Neural progenitor cell (in vitro differentiated cells): ENCODE measurements around the gene TRIAP1. TPM values are rescaled to one million over a fixed set of nuclear protein-coding genes. Genes with fewer than 3 reads are reported as not detected.

Source experiments
- DNase-seq: peaks from one replicate; pipeline ENCODE4 v3.0.0-alpha.2; 2016; ENCODE audit warnings: low spot score
- H2AFZ ChIP-seq: fragments of 200-600 bp; sonication (generic); replicated peaks from 2 replicates; pipeline ENCODE4 v1.6.1; 2016; ENCODE audit warnings: antibody characterized with exemption
- H3F3A ChIP-seq: fragments of 200-600 bp; sonication (generic); 2 replicates; pipeline ENCODE4 v1.6.1; 2016; ENCODE audit warnings: antibody characterized with exemption, low read depth
- H3K27ac ChIP-seq: fragments of 200-600 bp; sonication (generic); 2 replicates; pipeline ENCODE4 v1.5.1; 2016; ENCODE audit warnings: mild to moderate bottlenecking
- H3K27me3 ChIP-seq: fragments of 200-600 bp; sonication (generic); 2 replicates; pipeline ENCODE4 v1.6.1; 2016; ENCODE audit warnings: mild to moderate bottlenecking, moderate library complexity
- H3K36me3 ChIP-seq: fragments of 200-600 bp; sonication (generic); 2 replicates; pipeline ENCODE4 v1.5.1; 2016
- H3K4me1 ChIP-seq: fragments of 200-600 bp; sonication (generic); 2 replicates; pipeline ENCODE4 v1.6.1; 2016; ENCODE audit warnings: mixed run types
- H3K4me2 ChIP-seq: fragments of 200-600 bp; sonication (generic); 2 replicates; pipeline ENCODE4 v1.6.1; 2016
- H3K4me3 ChIP-seq: fragments of 200-600 bp; sonication (generic); 2 replicates; pipeline ENCODE4 v1.5.1; 2016
- H3K79me2 ChIP-seq: fragments of 200-600 bp; sonication (generic); 2 replicates; pipeline ENCODE4 v1.6.1; 2016; ENCODE audit warnings: low read depth
- H3K9ac ChIP-seq: fragments of 200-600 bp; sonication (generic); 2 replicates; pipeline ENCODE4 v1.6.1; 2016
- H3K9me3 ChIP-seq: fragments of 200-600 bp; sonication (generic); 2 replicates; pipeline ENCODE4 v1.5.1; 2016; ENCODE audit warnings: low read depth
- H4K20me1 ChIP-seq: fragments of 200-600 bp; sonication (generic); 2 replicates; pipeline ENCODE4 v1.6.1; 2016; ENCODE audit warnings: low read depth
- H3K27ac Mint-ChIP-seq: 3 replicates; pipeline ENCODE4 v1.8.0; 2021; ENCODE audit warnings: mixed read lengths
- H3K27me3 Mint-ChIP-seq: 2 replicates; pipeline ENCODE4 v1.8.0; 2022; ENCODE audit warnings: low read depth, mild to moderate bottlenecking, inconsistent platforms, moderate library complexity, mixed read lengths; ENCODE audit not compliant: insufficient read depth
- H3K36me3 Mint-ChIP-seq: 3 replicates; pipeline ENCODE4 v1.8.0; 2021; ENCODE audit warnings: mixed read lengths
- H3K4me1 Mint-ChIP-seq: 3 replicates; pipeline ENCODE4 v1.8.0; 2021; ENCODE audit warnings: mixed read lengths
- H3K4me3 Mint-ChIP-seq: 3 replicates; pipeline ENCODE4 v1.8.0; 2021; ENCODE audit warnings: mild to moderate bottlenecking, moderate library complexity, mixed read lengths
- H3K9me3 Mint-ChIP-seq: 3 replicates; pipeline ENCODE4 v1.8.0; 2020; ENCODE audit warnings: mixed read lengths
- EZH2 ChIP-seq: fragments of 200-600 bp; sonication (generic); IDR thresholded peaks from 2 replicates; pipeline ENCODE4 v1.6.1; 2017; ENCODE audit warnings: antibody characterized with exemption, mild to moderate bottlenecking, moderate library complexity
- EZH2phosphoT487 ChIP-seq: fragments of 200-600 bp; sonication (generic); IDR thresholded peaks from 2 replicates; pipeline ENCODE4 v1.6.1; 2017; ENCODE audit warnings: antibody characterized with exemption
- total RNA-seq: library from RNA; depleted of rRNA; stranded (reverse); fragments of >200 nt; gene quantifications from 2 replicates; pipeline ENCODE4 v1.2.3, GENCODE V29; 2015; ENCODE audit warnings: low replicate concordance
- TF ChIP-seq, protein P1 (sequence below): fragments of 200-600 bp; sonication (generic); IDR thresholded peaks from 2 replicates; pipeline ENCODE4 v1.5.1; 2017; ENCODE audit warnings: antibody characterized with exemption, mild to moderate bottlenecking

TRIAP1 gene
- total RNA-seq, 1 donor from 2014 or later, result 72.1 TPM

DNA sequence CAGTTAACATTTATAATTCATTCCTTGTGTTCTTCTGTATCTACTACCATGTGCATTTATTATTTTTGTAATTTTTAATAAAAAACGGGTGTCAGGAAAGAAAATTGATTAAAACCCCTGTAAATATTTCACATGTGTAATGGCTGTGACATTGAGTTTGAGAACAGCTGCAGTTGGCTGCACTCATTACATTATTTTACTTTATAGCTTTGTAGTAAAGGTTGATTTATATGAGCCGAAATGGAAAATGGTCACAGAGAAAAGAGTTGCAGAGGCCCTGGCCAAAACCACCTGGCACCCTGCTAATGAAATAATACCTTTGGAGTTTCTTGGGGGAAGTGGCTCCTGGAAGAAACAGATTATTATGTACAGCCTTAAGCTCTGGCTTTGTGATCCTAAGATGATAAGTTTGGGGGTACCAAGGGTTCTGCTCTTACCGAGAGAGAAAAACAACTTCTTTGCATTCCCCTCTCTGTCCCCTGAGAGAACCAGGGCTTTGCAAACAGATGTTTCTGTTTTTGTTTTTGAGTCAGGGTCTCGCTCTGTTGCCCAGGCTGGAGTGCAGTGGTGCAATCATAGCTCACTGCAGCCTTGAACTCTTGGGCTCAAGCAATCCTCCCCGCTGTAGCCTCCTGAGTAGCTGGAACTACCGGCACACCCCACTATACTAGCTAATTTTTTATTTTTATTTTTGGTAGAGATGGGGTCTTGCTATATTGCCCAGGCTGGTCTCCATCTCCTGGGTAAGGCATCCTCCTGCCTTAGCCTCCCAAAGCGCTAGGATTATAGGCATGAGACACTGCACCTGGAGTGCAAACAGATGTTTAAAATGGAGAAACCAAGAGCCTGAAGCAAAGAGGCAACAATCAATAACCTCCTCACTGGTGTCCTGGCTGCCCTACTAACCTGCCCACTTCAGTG is 40.0 kb upstream of the TRIAP1 start:
- Histone ChIP-seq H3K36me3 (no peaks in the 10 kb centered on the region), H3K27me3 (no peaks in the 10 kb centered on the region), H3K79me2 (no peaks in the 10 kb centered on the region), H3K4me2 (no peak overlapping the region), H3K27ac (no peak overlapping the region), H3K9ac (no peak overlapping the region), H2AFZ (no peak overlapping the region), H3K9me3 (no peaks in the 10 kb centered on the region), H3K4me1 (no peaks in the 10 kb centered on the region), H4K20me1 (no peaks in the 10 kb centered on the region), H3F3A (no peaks in the 10 kb centered on the region), H3K4me3 (no peak overlapping the region)
- Mint-ChIP-seq H3K27me3 (peaks cover 7% of the 10 kb centered on the region), H3K9me3 (no peaks in the 10 kb centered on the region), H3K4me3 (no peak overlapping the region), H3K27ac (no peak overlapping the region), H3K36me3 (peaks cover 15% of the 10 kb centered on the region), H3K4me1 (peaks cover 8% of the 10 kb centered on the region)
- TF ChIP-seq, protein P1, sequence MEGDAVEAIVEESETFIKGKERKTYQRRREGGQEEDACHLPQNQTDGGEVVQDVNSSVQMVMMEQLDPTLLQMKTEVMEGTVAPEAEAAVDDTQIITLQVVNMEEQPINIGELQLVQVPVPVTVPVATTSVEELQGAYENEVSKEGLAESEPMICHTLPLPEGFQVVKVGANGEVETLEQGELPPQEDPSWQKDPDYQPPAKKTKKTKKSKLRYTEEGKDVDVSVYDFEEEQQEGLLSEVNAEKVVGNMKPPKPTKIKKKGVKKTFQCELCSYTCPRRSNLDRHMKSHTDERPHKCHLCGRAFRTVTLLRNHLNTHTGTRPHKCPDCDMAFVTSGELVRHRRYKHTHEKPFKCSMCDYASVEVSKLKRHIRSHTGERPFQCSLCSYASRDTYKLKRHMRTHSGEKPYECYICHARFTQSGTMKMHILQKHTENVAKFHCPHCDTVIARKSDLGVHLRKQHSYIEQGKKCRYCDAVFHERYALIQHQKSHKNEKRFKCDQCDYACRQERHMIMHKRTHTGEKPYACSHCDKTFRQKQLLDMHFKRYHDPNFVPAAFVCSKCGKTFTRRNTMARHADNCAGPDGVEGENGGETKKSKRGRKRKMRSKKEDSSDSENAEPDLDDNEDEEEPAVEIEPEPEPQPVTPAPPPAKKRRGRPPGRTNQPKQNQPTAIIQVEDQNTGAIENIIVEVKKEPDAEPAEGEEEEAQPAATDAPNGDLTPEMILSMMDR, result no peak
- TF ChIP-seq EZH2 (no peak), EZH2phosphoT487 (no peak)
- no peak for DNase-seq

DNA sequence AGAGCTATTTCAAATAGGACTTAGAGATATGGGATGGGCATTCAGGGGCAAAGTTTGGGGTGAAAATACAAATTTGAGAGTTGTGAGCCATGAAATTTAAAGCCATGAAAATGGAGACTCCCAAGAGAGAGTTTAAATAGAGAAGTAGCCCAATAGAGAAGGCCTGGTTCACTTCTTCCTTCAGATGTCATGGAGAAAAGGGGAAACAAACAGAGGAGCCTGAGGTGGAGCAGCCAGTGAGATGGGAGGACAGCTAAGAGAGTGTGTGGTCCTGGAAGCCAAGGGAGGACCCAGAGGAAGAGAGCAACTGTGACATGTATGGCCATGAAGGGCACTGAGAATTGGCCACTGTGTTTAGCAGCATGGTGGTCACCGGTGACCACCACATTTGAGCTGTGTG is 37.4 kb upstream of the TRIAP1 start:
- no peak for DNase-seq
- Histone ChIP-seq H3K4me1 (no peaks in the 10 kb centered on the region), H3K27me3 (no peaks in the 10 kb centered on the region), H3K4me3 (no peak overlapping the region), H3K9ac (no peak overlapping the region), H3K4me2 (no peak overlapping the region), H3K36me3 (no peaks in the 10 kb centered on the region), H2AFZ (no peak overlapping the region), H3F3A (peaks cover 9% of the 10 kb centered on the region), H3K79me2 (no peaks in the 10 kb centered on the region), H4K20me1 (no peaks in the 10 kb centered on the region), H3K9me3 (no peaks in the 10 kb centered on the region), H3K27ac (no peak overlapping the region)
- H3K9me3 Mint-ChIP-seq, result no peaks in the 10 kb centered on the region
- TF ChIP-seq, protein P1, result no peak
- no peak for TF ChIP-seq EZH2phosphoT487
- TF ChIP-seq EZH2, result no peak
- H3K27ac Mint-ChIP-seq, result peak overlapping the region; percentile 3
- H3K36me3 Mint-ChIP-seq, result peaks cover 3% of the 10 kb centered on the region
- H3K4me3 Mint-ChIP-seq, result no peak overlapping the region
- peaks cover 11% of the 10 kb centered on the region for H3K4me1 Mint-ChIP-seq
- H3K27me3 Mint-ChIP-seq, result peaks cover 7% of the 10 kb centered on the region

DNA sequence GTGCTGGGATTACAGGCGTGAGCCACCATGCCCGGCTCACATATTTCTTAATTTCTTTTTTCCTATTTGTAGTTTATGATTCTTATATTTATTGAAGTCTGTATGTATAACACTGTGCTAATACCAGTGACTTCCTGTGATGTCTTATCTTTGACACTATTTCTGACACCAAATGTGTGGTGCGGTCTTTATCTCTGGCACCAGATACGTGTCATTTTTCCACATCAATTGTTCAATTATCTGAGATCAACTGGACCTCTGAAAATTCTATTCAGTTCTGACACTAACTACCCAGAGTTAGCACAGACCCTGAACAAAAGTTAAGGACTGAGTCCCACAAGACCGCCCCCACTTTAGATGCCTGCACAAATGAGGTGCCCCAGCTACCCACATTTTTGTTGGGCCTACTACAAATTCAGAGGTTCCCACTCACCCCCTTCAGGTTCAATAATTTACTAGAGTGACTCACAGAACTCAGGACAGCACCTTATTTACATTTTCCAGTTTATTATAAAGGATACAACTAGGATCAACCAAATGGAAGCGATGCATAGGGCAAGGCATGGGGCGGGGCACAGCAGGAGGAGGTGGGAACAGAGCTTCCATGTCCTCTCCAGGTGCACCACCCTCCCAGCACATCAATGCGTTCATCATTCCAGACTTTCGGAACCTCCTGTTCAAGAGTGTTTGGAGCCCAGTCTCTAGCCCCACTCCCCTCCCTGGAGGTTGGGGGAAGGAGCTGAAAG is 35.0 kb upstream of the TRIAP1 start:
- H3K27ac Mint-ChIP-seq, result no peak overlapping the region

More for the DNA sequence above, 35.0 kb upstream of the TRIAP1 start:
- Histone ChIP-seq H3K9me3 (no peaks in the 10 kb centered on the region), H3K36me3 (no peaks in the 10 kb centered on the region), H3K4me3 (no peak overlapping the region), H2AFZ (no peak overlapping the region), H3F3A (peaks cover 9% of the 10 kb centered on the region), H3K79me2 (no peaks in the 10 kb centered on the region), H4K20me1 (no peaks in the 10 kb centered on the region), H3K27me3 (no peaks in the 10 kb centered on the region), H3K4me2 (no peak overlapping the region), H3K9ac (no peak overlapping the region), H3K4me1 (no peaks in the 10 kb centered on the region), H3K27ac (no peak overlapping the region)
- H3K4me3 Mint-ChIP-seq, result no peak overlapping the region
- TF ChIP-seq EZH2phosphoT487 (no peak), EZH2 (no peak)
- TF ChIP-seq, protein P1, result no peak
- H3K36me3 Mint-ChIP-seq, result peaks cover 3% of the 10 kb centered on the region
- H3K9me3 Mint-ChIP-seq, result no peaks in the 10 kb centered on the region
- no peak for DNase-seq
- peaks cover 7% of the 10 kb centered on the region for H3K27me3 Mint-ChIP-seq
- H3K4me1 Mint-ChIP-seq, result peaks cover 5% of the 10 kb centered on the region
